Vagina (tissue), 2 donors: ENCODE results near the gene CBLB. TPM values are rescaled to one million over a fixed set of nuclear protein-coding genes. Genes with fewer than 3 reads are reported as not detected.

ENCODE experiments used
- DNase-seq, 2 donors: peaks; one replicate each; pipeline ENCODE4 v3.0.0-alpha.2; 2017; ENCODE audit errors: extremely low spot score in 2 of 2
- H3K27ac ChIP-seq: fragments of 200-600 bp; sonication (generic); one replicate; pipeline ENCODE4 v1.5.1; 2019
- H3K27me3 ChIP-seq: fragments of 200-600 bp; sonication (generic); one replicate; pipeline ENCODE4 v1.5.1; 2019
- H3K36me3 ChIP-seq, 2 donors: fragments of 200-600 bp; sonication (generic); one replicate each; pipeline ENCODE4 v1.5.1; 2017 to 2019
- H3K4me1 ChIP-seq: fragments of 200-600 bp; sonication (generic); one replicate; pipeline ENCODE4 v1.5.1; 2019
- H3K4me3 ChIP-seq, 2 donors: fragments of 200-600 bp; sonication (generic); 1 replicate in 1 of 2; 2 replicates in 1 of 2; pipeline ENCODE4 v1.5.1; 2016 to 2019
- H3K9me3 ChIP-seq: fragments of 200-600 bp; sonication (generic); one replicate; pipeline ENCODE4 v1.5.1; 2019
- CTCF ChIP-seq, 3 experiments: fragments of 450-650 bp in 2 of 3; fragments of 200-600 bp in 1 of 3; sonication (generic) in 1 of 3; IDR thresholded peaks; one replicate each; pipeline ENCODE4 v1.5.1; 2017 to 2019; ENCODE audit warnings: antibody characterized with exemption in 3 of 3, mild to moderate bottlenecking in 2 of 3, moderate library complexity in 2 of 3
- POLR2A ChIP-seq, 2 donors: fragments of 450-650 bp; IDR thresholded peaks; one replicate each; pipeline ENCODE4 v1.6.1; 2017; ENCODE audit warnings: antibody characterized with exemption in 2 of 2, mild to moderate bottlenecking in 2 of 2, moderate library complexity in 2 of 2
- POLR2AphosphoS5 ChIP-seq, 2 donors: sonication (generic); formaldehyde crosslinking; IDR thresholded peaks; one replicate each; pipeline ENCODE4 v1.9.0; 2017; ENCODE audit warnings: antibody characterized with exemption in 2 of 2, mild to moderate bottlenecking in 2 of 2, low read depth in 1 of 2; ENCODE audit not compliant: insufficient read depth in 1 of 2
- intact Hi-C: fragments of 100-400 bp; cut with DNase I; formaldehyde crosslinking; loops from one replicate; pipeline ENCODE4 v1.15.1; 2023
- total RNA-seq: library from RNA; depleted of rRNA; stranded (reverse); fragments of >200 nt; gene quantifications from one replicate; pipeline ENCODE4 v1.2.3, GENCODE V29; 2016

Gene CBLB
- total RNA-seq, 1 donor from 2014 or later: 58.4 TPM

- Histone ChIP-seq H3K36me3 (no peaks in the 10 kb centered on the region), H3K27me3 (no peaks in the 10 kb centered on the region), H3K4me3 (no peak overlapping the region), H3K4me1 (peaks cover 34% of the 10 kb centered on the region), H3K9me3 (no peaks in the 10 kb centered on the region), H3K27ac (no peak overlapping the region)
- DNase-seq: no peak
- intact Hi-C loops: no loop called here
- TF ChIP-seq POLR2A (IDR thresholded peaks at IDR 0.05) (no peak), POLR2AphosphoS5 (IDR thresholded peaks at IDR 0.05; ENCODE audit: insufficient read depth in 1 of 2, low read depth in 1 of 2) (no peak), CTCF (IDR thresholded peaks at IDR 0.05) (no peak)
Observed at GRCh38 chr3:105844704-105845103, 24.1 kb downstream of the CBLB start.

GRCh38 chr3:105843994-105844393, 24.8 kb downstream of the CBLB start:
- no peaks in the 10 kb centered on the region for H3K9me3 ChIP-seq

GRCh38 chr3:105842943-105843342, 25.9 kb downstream of the CBLB start:
- intact Hi-C loops: no loop called here

More at GRCh38 chr3:105843994-105844393, 24.8 kb downstream of the CBLB start:
- TF ChIP-seq POLR2AphosphoS5 (IDR thresholded peaks at IDR 0.05; ENCODE audit: insufficient read depth in 1 of 2, low read depth in 1 of 2) (no peak), CTCF (IDR thresholded peaks at IDR 0.05) (no peak), POLR2A (IDR thresholded peaks at IDR 0.05) (no peak)
- Histone ChIP-seq H3K27me3 (no peaks in the 10 kb centered on the region), H3K4me1 (peaks cover 34% of the 10 kb centered on the region), H3K27ac (no peak overlapping the region), H3K36me3 (no peaks in the 10 kb centered on the region), H3K4me3 (no peak overlapping the region)
- no peak for DNase-seq
- intact Hi-C loops: no loop called here

GRCh38 chr3:105842449-105842848, 26.4 kb downstream of the CBLB start:
- no peaks in the 10 kb centered on the region for H3K9me3 ChIP-seq
- H3K27ac ChIP-seq: no peak overlapping the region
- no peak for TF ChIP-seq CTCF (IDR thresholded peaks at IDR 0.05)
- H3K4me1 ChIP-seq: peaks cover 31% of the 10 kb centered on the region
- no peaks in the 10 kb centered on the region for H3K36me3 ChIP-seq
- no peak overlapping the region for H3K4me3 ChIP-seq
- intact Hi-C loops: no loop called here
- H3K27me3 ChIP-seq: no peaks in the 10 kb centered on the region
- no peak for DNase-seq

More at GRCh38 chr3:105842943-105843342, 25.9 kb downstream of the CBLB start:
- Histone ChIP-seq H3K4me3 (no peak overlapping the region), H3K4me1 (peaks cover 34% of the 10 kb centered on the region), H3K9me3 (no peaks in the 10 kb centered on the region), H3K36me3 (no peaks in the 10 kb centered on the region), H3K27me3 (no peaks in the 10 kb centered on the region), H3K27ac (no peak overlapping the region)
- TF ChIP-seq POLR2A (IDR thresholded peaks at IDR 0.05) (no peak), POLR2AphosphoS5 (IDR thresholded peaks at IDR 0.05; ENCODE audit: insufficient read depth in 1 of 2, low read depth in 1 of 2) (no peak), CTCF (IDR thresholded peaks at IDR 0.05) (no peak)
- no peak for DNase-seq

GRCh38 chr3:105837947-105838346, 30.9 kb downstream of the CBLB start:
- TF ChIP-seq CTCF (IDR thresholded peaks at IDR 0.05) (no peak), POLR2AphosphoS5 (IDR thresholded peaks at IDR 0.05; ENCODE audit: insufficient read depth in 1 of 2, low read depth in 1 of 2) (no peak), POLR2A (IDR thresholded peaks at IDR 0.05) (no peak)
- intact Hi-C loops: no loop called here
- H3K27ac ChIP-seq: no peak overlapping the region
- no peaks in the 10 kb centered on the region for H3K36me3 ChIP-seq
- H3K4me3 ChIP-seq: no peak overlapping the region
- H3K4me1 ChIP-seq: peaks cover 6% of the 10 kb centered on the region
- no peak for DNase-seq
- H3K9me3 ChIP-seq: no peaks in the 10 kb centered on the region
- H3K27me3 ChIP-seq: no peaks in the 10 kb centered on the region
